ENCODE results near the gene MED13L.

The MED13L gene

GRCh38 chr12:116071555-116072230, 205.8 kb downstream of the MED13L start:
- DNase-seq, result no peak

- DNase-seq, result no peak
Measured at GRCh38 chr12:116070444-116070843, 207.0 kb downstream of the MED13L start.

- DNase-seq, result no peak
Measured at GRCh38 chr12:116069943-116070342, 207.6 kb downstream of the MED13L start.

GRCh38 chr12:116068853-116069252, 208.6 kb downstream of the MED13L start:
- no peak for DNase-seq

GRCh38 chr12:116068371-116068770, 209.1 kb downstream of the MED13L start:
- no peak for DNase-seq

GRCh38 chr12:116067892-116068291, 209.6 kb downstream of the MED13L start:
- no peak for DNase-seq

GRCh38 chr12:116066381-116067230, 210.9 kb downstream of the MED13L start:
- peak in 3 of 4 experiments; percentile 20 to 32 (median 27) for DNase-seq

GRCh38 chr12:116065606-116066005, 211.9 kb downstream of the MED13L start:
- no peak for DNase-seq

- no peak for DNase-seq
Measured at GRCh38 chr12:116064493-116064892, 213.0 kb downstream of the MED13L start.

- no peak for DNase-seq
Measured at GRCh38 chr12:116062698-116063097, 214.8 kb downstream of the MED13L start.

GRCh38 chr12:116060764-116061163, 216.7 kb downstream of the MED13L start:
- no peak for DNase-seq

- DNase-seq, result no peak
Measured at GRCh38 chr12:116059904-116060303, 217.6 kb downstream of the MED13L start.

- DNase-seq, result no peak
Measured at GRCh38 chr12:116058574-116058973, 218.9 kb downstream of the MED13L start.

GRCh38 chr12:116057356-116057755, 220.1 kb downstream of the MED13L start:
- no peak for DNase-seq

GRCh38 chr12:116055895-116056607, 221.4 kb downstream of the MED13L start:
- no peak for DNase-seq

GRCh38 chr12:116054280-116054679, 223.2 kb downstream of the MED13L start:
- no peak for DNase-seq

GRCh38 chr12:116053479-116054200, 223.9 kb downstream of the MED13L start:
- DNase-seq, result no peak

- no peak for DNase-seq
Measured at GRCh38 chr12:116050275-116050674, 227.2 kb downstream of the MED13L start.

- DNase-seq, result no peak
Measured at GRCh38 chr12:116048879-116049278, 228.6 kb downstream of the MED13L start.

GRCh38 chr12:116046039-116046438, 231.5 kb downstream of the MED13L start:
- no peak for DNase-seq

- no peak for DNase-seq
Measured at GRCh38 chr12:116045150-116045549, 232.3 kb downstream of the MED13L start.

- DNase-seq, result no peak
Measured at GRCh38 chr12:116043659-116044535, 233.6 kb downstream of the MED13L start.
